Activated CD4-positive, CD25-positive, alpha-beta regulatory T cell treated with anti-CD3 and anti-CD28 coated beads, Interleukin-2, amount 50 U/mL, for 72 hours (primary cell): ENCODE data around the gene PLA2G4D.
"Not testable (repeated sequence)": the region's sequence is repeated elsewhere in the genome, so short reads cannot be mapped to it uniquely, and the experiment has no call there.

ENCODE experiments used
- DNase-seq: peaks from one replicate; pipeline ENCODE4 v3.0.0; 2021

PLA2G4D gene

GRCh38 chr15:42128476-42128875 is 34.1 kb upstream of the PLA2G4D start:
- DNase-seq = no peak

GRCh38 chr15:42123546-42123945 is 29.2 kb upstream of the PLA2G4D start:
- DNase-seq = no peak

- DNase-seq = no peak
Measured at GRCh38 chr15:42121682-42122081, 27.3 kb upstream of the PLA2G4D start.

GRCh38 chr15:42121021-42121420 is 26.7 kb upstream of the PLA2G4D start:
- no peak for DNase-seq

- DNase-seq = no peak
Measured at GRCh38 chr15:42120285-42120684, 25.9 kb upstream of the PLA2G4D start.

GRCh38 chr15:42119446-42119760 is 25.0 kb upstream of the PLA2G4D start:
- no peak for DNase-seq

- DNase-seq = no peak
Measured at GRCh38 chr15:42118650-42119445, 24.5 kb upstream of the PLA2G4D start.

GRCh38 chr15:42111924-42112323 is 17.6 kb upstream of the PLA2G4D start:
- no peak for DNase-seq

GRCh38 chr15:42110367-42110766 is 16.0 kb upstream of the PLA2G4D start:
- no peak for DNase-seq

- no peak for DNase-seq
Measured at GRCh38 chr15:42108806-42109205, 14.4 kb upstream of the PLA2G4D start.

GRCh38 chr15:42108189-42108588 is 13.8 kb upstream of the PLA2G4D start:
- DNase-seq = no peak

- DNase-seq = no peak
Measured at GRCh38 chr15:42107473-42107872, 13.1 kb upstream of the PLA2G4D start.

GRCh38 chr15:42106288-42106687 is 11.9 kb upstream of the PLA2G4D start:
- no peak for DNase-seq

GRCh38 chr15:42104095-42104891 is 9.9 kb upstream of the PLA2G4D start:
- DNase-seq = no peak

GRCh38 chr15:42102646-42103235 is 8.4 kb upstream of the PLA2G4D start:
- no peak for DNase-seq

- no peak for DNase-seq
Measured at GRCh38 chr15:42101861-42102260, 7.5 kb upstream of the PLA2G4D start.

- no peak for DNase-seq
Measured at GRCh38 chr15:42100021-42100800, 5.8 kb upstream of the PLA2G4D start.

GRCh38 chr15:42097018-42097417 is 2.7 kb upstream of the PLA2G4D start:
- DNase-seq = no peak

GRCh38 chr15:42093966-42094365 is 396 bp downstream of the PLA2G4D start:
- DNase-seq = no peak

GRCh38 chr15:42092398-42093318 is 1.7 kb downstream of the PLA2G4D start:
- no peak for DNase-seq

GRCh38 chr15:42091753-42092397 is 2.5 kb downstream of the PLA2G4D start:
- not testable (repeated sequence) for DNase-seq

GRCh38 chr15:42090781-42091180 is 3.6 kb downstream of the PLA2G4D start:
- DNase-seq = no peak
